HL-60 (cell line): ENCODE data around the gene PARD6G.

ENCODE experiments used
- DNase-seq, 2 experiments: peaks; one replicate each; pipeline ENCODE4 v3.0.0-alpha.2; 2010 to 2020; ENCODE audit warnings: low read depth in 1 of 2, low spot score in 1 of 2
- H3K27ac ChIP-seq: fragments of 250-450 bp; sonication (Bioruptor Pico); replicated peaks from 2 replicates; pipeline ENCODE4 v1.5.1; 2020; ENCODE audit warnings: mild to moderate bottlenecking, moderate library complexity
- H3K27me3 ChIP-seq: fragments of 250-450 bp; sonication (Bioruptor Pico); 2 replicates; pipeline ENCODE4 v1.5.1; 2021; ENCODE audit warnings: mild to moderate bottlenecking, moderate library complexity; ENCODE audit not compliant: insufficient read depth, poor library complexity, severe bottlenecking
- H3K4me3 ChIP-seq: replicated peaks from 2 replicates; pipeline ENCODE4 v1.5.1; 2011; ENCODE audit warnings: mild to moderate bottlenecking, control low read depth, low read length; ENCODE audit not compliant: insufficient read depth
- CTCF ChIP-seq: IDR thresholded peaks from one replicate; pipeline ENCODE4 v1.5.1; 2011; ENCODE audit warnings: low read length, control low read depth, inconsistent platforms; ENCODE audit not compliant: insufficient read depth
- GABPA ChIP-seq: IDR thresholded peaks from 2 replicates; pipeline ENCODE4 v1.6.1; 2012; ENCODE audit warnings: low read depth
- POLR2AphosphoS5 ChIP-seq: IDR thresholded peaks from 2 replicates; pipeline ENCODE4 v1.6.1; 2012; ENCODE audit warnings: low read depth
- REST ChIP-seq: IDR thresholded peaks from 2 replicates; pipeline ENCODE4 v1.6.1; 2012; ENCODE audit warnings: low read depth; ENCODE audit not compliant: insufficient replicate concordance
- SPI1 ChIP-seq: IDR thresholded peaks from 2 replicates; pipeline ENCODE4 v1.6.1; 2012; ENCODE audit warnings: low read depth, mild to moderate bottlenecking, borderline replicate concordance

PARD6G gene

GRCh38 chr18:80140455-80140985 lies 106.8 kb downstream of the PARD6G start:
- no peaks in the 10 kb centered on the region for H3K27me3 ChIP-seq

DNA sequence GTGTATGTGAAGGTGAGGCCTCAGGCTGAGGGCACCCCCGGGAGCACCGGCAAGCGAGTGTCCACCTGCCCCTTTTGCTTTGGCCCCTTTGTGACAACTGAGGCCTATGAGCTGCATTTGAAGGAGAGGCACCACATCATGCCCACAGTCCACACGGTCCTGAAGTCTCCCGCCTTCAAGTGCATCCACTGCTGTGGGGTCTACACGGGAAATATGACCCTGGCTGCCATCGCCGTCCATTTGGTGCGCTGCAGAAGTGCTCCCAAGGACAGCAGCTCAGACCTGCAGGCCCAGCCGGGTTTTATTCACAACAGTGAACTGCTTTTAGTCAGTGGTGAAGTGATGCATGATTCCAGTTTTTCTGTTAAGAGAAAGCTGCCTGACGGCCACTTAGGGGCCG lies 109.3 kb downstream of the PARD6G start:
- DNase-seq, result no peak
- no peak overlapping the region for H3K27ac ChIP-seq
- TF ChIP-seq GABPA (no peak), REST (no peak), POLR2AphosphoS5 (no peak; the same call in 1 of the 2 replicates)
- H3K27me3 ChIP-seq, result no peaks in the 10 kb centered on the region
- H3K4me3 ChIP-seq, result no peak overlapping the region

More at GRCh38 chr18:80140455-80140985, 106.8 kb downstream of the PARD6G start:
- no peak overlapping the region for H3K4me3 ChIP-seq
- H3K27ac ChIP-seq, result no peak overlapping the region
- no peak for DNase-seq
- TF ChIP-seq POLR2AphosphoS5, result no peak
- TF ChIP-seq CTCF, result no peak
- TF ChIP-seq REST, result no peak
- TF ChIP-seq SPI1, result no peak
- TF ChIP-seq GABPA, result no peak

- no peak for TF ChIP-seq REST
- no peak for TF ChIP-seq GABPA
- TF ChIP-seq CTCF, result no peak
- TF ChIP-seq POLR2AphosphoS5, result no peak
- TF ChIP-seq SPI1, result no peak
- Histone ChIP-seq H3K27me3 (no peaks in the 10 kb centered on the region), H3K27ac (no peak overlapping the region), H3K4me3 (no peak overlapping the region)
- DNase-seq, result no peak
Observed at GRCh38 chr18:80137137-80137536, 110.2 kb downstream of the PARD6G start.

- DNase-seq, result no peak
- Histone ChIP-seq H3K27me3 (no peaks in the 10 kb centered on the region), H3K27ac (no peak overlapping the region), H3K4me3 (no peak overlapping the region)
- TF ChIP-seq CTCF, result no peak
- no peak for TF ChIP-seq REST
- TF ChIP-seq GABPA, result no peak
Observed at GRCh38 chr18:80136679-80137078, 110.6 kb downstream of the PARD6G start.
